Activated T-cell treated with anti-CD3 and anti-CD28 coated beads for 24 hours (primary cell): ENCODE measurements around the gene CPSF3.

Experiments
- DNase-seq: peaks from one replicate; pipeline ENCODE4 v3.0.0-alpha.2; 2020; ENCODE audit warnings: low read depth

Gene CPSF3

GRCh38 chr2:9419541-9419940 is 3.9 kb upstream of the CPSF3 start:
- no peak for DNase-seq

- no peak for DNase-seq
These were observed 3.0 kb upstream of the CPSF3 start for GRCh38 chr2:9420495-9420894.

GRCh38 chr2:9422321-9423099 is 944 bp upstream of the CPSF3 start:
- peak; percentile 37 for DNase-seq

GRCh38 chr2:9423922-9424272 is 443 bp downstream of the CPSF3 start:
- DNase-seq, result no peak

GRCh38 chr2:9424447-9425164 is 1.2 kb downstream of the CPSF3 start:
- no peak for DNase-seq

- no peak for DNase-seq
These were observed 5.6 kb downstream of the CPSF3 start for GRCh38 chr2:9428965-9429577.

- no peak for DNase-seq
These were observed 7.2 kb downstream of the CPSF3 start for GRCh38 chr2:9430316-9431293.

GRCh38 chr2:9434489-9434888 is 11.0 kb downstream of the CPSF3 start:
- DNase-seq, result no peak

GRCh38 chr2:9439536-9439935 is 16.1 kb downstream of the CPSF3 start:
- no peak for DNase-seq

- no peak for DNase-seq
These were observed 16.7 kb downstream of the CPSF3 start for GRCh38 chr2:9440058-9440727.

- no peak for DNase-seq
These were observed 18.1 kb downstream of the CPSF3 start for GRCh38 chr2:9441556-9441955.

GRCh38 chr2:9443526-9443925 is 20.1 kb downstream of the CPSF3 start:
- no peak for DNase-seq

GRCh38 chr2:9445089-9445488 is 21.6 kb downstream of the CPSF3 start:
- no peak for DNase-seq

GRCh38 chr2:9451231-9451630 is 27.8 kb downstream of the CPSF3 start:
- no peak for DNase-seq

- no peak for DNase-seq
These were observed 37.1 kb downstream of the CPSF3 start for GRCh38 chr2:9460441-9461017.

- no peak for DNase-seq
These were observed 37.6 kb downstream of the CPSF3 start for GRCh38 chr2:9461079-9461478.

- DNase-seq, result no peak
These were observed 38.9 kb downstream of the CPSF3 start for GRCh38 chr2:9462313-9462712.

GRCh38 chr2:9462886-9463697 is 39.6 kb downstream of the CPSF3 start:
- DNase-seq, result no peak

- DNase-seq, result no peak
These were observed 40.2 kb downstream of the CPSF3 start for GRCh38 chr2:9463698-9464034.

- DNase-seq, result no peak
These were observed 41.7 kb downstream of the CPSF3 start for GRCh38 chr2:9465170-9465569.
